Measurements from ENCODE around the gene ADAMTS19.

- TF ChIP-seq, protein P1, sequence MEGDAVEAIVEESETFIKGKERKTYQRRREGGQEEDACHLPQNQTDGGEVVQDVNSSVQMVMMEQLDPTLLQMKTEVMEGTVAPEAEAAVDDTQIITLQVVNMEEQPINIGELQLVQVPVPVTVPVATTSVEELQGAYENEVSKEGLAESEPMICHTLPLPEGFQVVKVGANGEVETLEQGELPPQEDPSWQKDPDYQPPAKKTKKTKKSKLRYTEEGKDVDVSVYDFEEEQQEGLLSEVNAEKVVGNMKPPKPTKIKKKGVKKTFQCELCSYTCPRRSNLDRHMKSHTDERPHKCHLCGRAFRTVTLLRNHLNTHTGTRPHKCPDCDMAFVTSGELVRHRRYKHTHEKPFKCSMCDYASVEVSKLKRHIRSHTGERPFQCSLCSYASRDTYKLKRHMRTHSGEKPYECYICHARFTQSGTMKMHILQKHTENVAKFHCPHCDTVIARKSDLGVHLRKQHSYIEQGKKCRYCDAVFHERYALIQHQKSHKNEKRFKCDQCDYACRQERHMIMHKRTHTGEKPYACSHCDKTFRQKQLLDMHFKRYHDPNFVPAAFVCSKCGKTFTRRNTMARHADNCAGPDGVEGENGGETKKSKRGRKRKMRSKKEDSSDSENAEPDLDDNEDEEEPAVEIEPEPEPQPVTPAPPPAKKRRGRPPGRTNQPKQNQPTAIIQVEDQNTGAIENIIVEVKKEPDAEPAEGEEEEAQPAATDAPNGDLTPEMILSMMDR (IDR thresholded peaks at IDR 0.05), result no peak
- TF ChIP-seq POLR2A (IDR thresholded peaks at IDR 0.05), result no peak
Measured at GRCh38 chr5:129412721-129413120, 47.4 kb upstream of the ADAMTS19 start.
